ENCODE measurements around the gene PLXNC1.

PLXNC1 gene

GRCh38 chr12:94340573-94340972, 192.2 kb downstream of the PLXNC1 start:
- no peak overlapping the region for H2BK120ac ChIP-seq (ENCODE audit: insufficient read depth, low read length, poor library complexity)
- H3K9ac ChIP-seq (ENCODE audit: low read length) = no peak overlapping the region
- H3K79me2 ChIP-seq (ENCODE audit: control insufficient read depth, insufficient read depth, low read length, poor library complexity) = no peaks in the 10 kb centered on the region
- H3K4me1 ChIP-seq (ENCODE audit: control insufficient read depth in 1 of 2, insufficient read depth in 2 of 2, low read length in 2 of 2) = no peaks in the 10 kb centered on the region
- no CpG with 5 or more reads among the region's 6 CpGs for WGBS (ENCODE audit: extremely low coverage, insufficient coverage, insufficient read length)
- no peak overlapping the region for H3K4me3 ChIP-seq (ENCODE audit: low read depth, low read length)
- H3K36me3 ChIP-seq (ENCODE audit: control insufficient read depth in 1 of 2, insufficient read depth in 2 of 2, low read length in 2 of 2) = no peaks in the 10 kb centered on the region
- H3K27ac ChIP-seq (ENCODE audit: low read depth, low read length) = no peak overlapping the region
- H2BK12ac ChIP-seq (ENCODE audit: low read length) = no peak overlapping the region
- H3K27me3 ChIP-seq (ENCODE audit: insufficient read depth, low read length) = no peaks in the 10 kb centered on the region
- H3K4me2 ChIP-seq (ENCODE audit: low read length) = no peak overlapping the region
- H2BK5ac ChIP-seq (ENCODE audit: low read depth, low read length, poor library complexity) = no peak overlapping the region
- no peaks in the 10 kb centered on the region for H3K9me3 ChIP-seq (ENCODE audit: insufficient read depth, low read depth, low read length)
- no peak overlapping the region for H4K8ac ChIP-seq (ENCODE audit: low read depth, low read length)
- no peak overlapping the region for H4K91ac ChIP-seq (ENCODE audit: low read depth, low read length)
- no peak overlapping the region for H3K4ac ChIP-seq (ENCODE audit: low read depth, low read length)
- no peak overlapping the region for H2AK5ac ChIP-seq (ENCODE audit: low read length)
- no peak for DNase-seq
- no peak overlapping the region for H3K18ac ChIP-seq (ENCODE audit: low read length)
- no peaks in the 10 kb centered on the region for H3K79me1 ChIP-seq (ENCODE audit: low read length)
- no peak overlapping the region for H2AFZ ChIP-seq (ENCODE audit: insufficient read depth, low read length, poor library complexity)
- no peak overlapping the region for H3K23ac ChIP-seq (ENCODE audit: low read length)
- no peak overlapping the region for H4K12ac ChIP-seq (ENCODE audit: low read depth, low read length)
- H3K14ac ChIP-seq (ENCODE audit: low read length) = no peak overlapping the region

GRCh38 chr12:94353130-94353529, 204.8 kb downstream of the PLXNC1 start:
- H2BK12ac ChIP-seq (ENCODE audit: low read length) = no peak overlapping the region
- H3K14ac ChIP-seq (ENCODE audit: low read length) = no peak overlapping the region
- no peak overlapping the region for H3K18ac ChIP-seq (ENCODE audit: low read length)
- H3K23ac ChIP-seq (ENCODE audit: low read length) = no peak overlapping the region
- H4K8ac ChIP-seq (ENCODE audit: low read depth, low read length) = no peak overlapping the region
- H2BK5ac ChIP-seq (ENCODE audit: low read depth, low read length, poor library complexity) = no peak overlapping the region
- DNase-seq = no peak
- H3K4ac ChIP-seq (ENCODE audit: low read depth, low read length) = no peak overlapping the region
- no peak overlapping the region for H4K91ac ChIP-seq (ENCODE audit: low read depth, low read length)
- H3K36me3 ChIP-seq (ENCODE audit: control insufficient read depth in 1 of 2, insufficient read depth in 2 of 2, low read length in 2 of 2) = peaks cover 3 to 12% of the 10 kb centered on the region in 2 experiments
- no peak overlapping the region for H4K12ac ChIP-seq (ENCODE audit: low read depth, low read length)
- H3K4me3 ChIP-seq (ENCODE audit: low read depth, low read length) = no peak overlapping the region
- H2BK120ac ChIP-seq (ENCODE audit: insufficient read depth, low read length, poor library complexity) = no peak overlapping the region
- H3K27me3 ChIP-seq (ENCODE audit: insufficient read depth, low read length) = no peaks in the 10 kb centered on the region
- H3K27ac ChIP-seq (ENCODE audit: low read depth, low read length) = no peak overlapping the region
- H3K79me2 ChIP-seq (ENCODE audit: control insufficient read depth, insufficient read depth, low read length, poor library complexity) = no peaks in the 10 kb centered on the region
- no peak overlapping the region for H2AK5ac ChIP-seq (ENCODE audit: low read length)
- H3K4me2 ChIP-seq (ENCODE audit: low read length) = no peak overlapping the region
- H3K79me1 ChIP-seq (ENCODE audit: low read length) = no peaks in the 10 kb centered on the region
- no peak overlapping the region for H2AFZ ChIP-seq (ENCODE audit: insufficient read depth, low read length, poor library complexity)
- peaks cover 11% of the 10 kb centered on the region for H3K9me3 ChIP-seq (ENCODE audit: insufficient read depth, low read depth, low read length)
- no CpG with 5 or more reads among the region's 1 CpG for WGBS (ENCODE audit: extremely low coverage, insufficient coverage, insufficient read length)
- no peaks in the 10 kb centered on the region for H3K4me1 ChIP-seq (ENCODE audit: control insufficient read depth in 1 of 2, insufficient read depth in 2 of 2, low read length in 2 of 2)
- no peak overlapping the region for H3K9ac ChIP-seq (ENCODE audit: low read length)
